ENCODE data around the gene SRD5A3.

DNA sequence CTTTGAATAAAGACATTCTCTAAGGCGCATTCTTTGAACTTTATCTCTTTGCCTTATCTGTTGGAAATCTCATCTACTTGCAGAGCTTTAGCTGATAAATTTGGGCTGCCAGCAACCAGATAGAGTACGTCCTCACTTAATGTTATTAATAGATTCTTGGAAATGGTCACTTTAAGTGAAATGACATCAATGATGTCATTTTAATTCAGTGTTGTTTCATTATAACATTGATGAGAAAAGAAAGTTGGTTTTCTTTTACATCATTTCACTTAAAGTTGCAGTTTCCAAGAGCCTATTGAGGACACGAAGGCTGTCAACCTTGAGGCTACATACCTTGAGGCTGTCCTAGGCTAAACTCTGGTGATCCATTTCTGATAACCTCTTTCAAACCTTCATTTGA, 59.0 kb downstream of the SRD5A3 start:
- TF ChIP-seq, protein P1, sequence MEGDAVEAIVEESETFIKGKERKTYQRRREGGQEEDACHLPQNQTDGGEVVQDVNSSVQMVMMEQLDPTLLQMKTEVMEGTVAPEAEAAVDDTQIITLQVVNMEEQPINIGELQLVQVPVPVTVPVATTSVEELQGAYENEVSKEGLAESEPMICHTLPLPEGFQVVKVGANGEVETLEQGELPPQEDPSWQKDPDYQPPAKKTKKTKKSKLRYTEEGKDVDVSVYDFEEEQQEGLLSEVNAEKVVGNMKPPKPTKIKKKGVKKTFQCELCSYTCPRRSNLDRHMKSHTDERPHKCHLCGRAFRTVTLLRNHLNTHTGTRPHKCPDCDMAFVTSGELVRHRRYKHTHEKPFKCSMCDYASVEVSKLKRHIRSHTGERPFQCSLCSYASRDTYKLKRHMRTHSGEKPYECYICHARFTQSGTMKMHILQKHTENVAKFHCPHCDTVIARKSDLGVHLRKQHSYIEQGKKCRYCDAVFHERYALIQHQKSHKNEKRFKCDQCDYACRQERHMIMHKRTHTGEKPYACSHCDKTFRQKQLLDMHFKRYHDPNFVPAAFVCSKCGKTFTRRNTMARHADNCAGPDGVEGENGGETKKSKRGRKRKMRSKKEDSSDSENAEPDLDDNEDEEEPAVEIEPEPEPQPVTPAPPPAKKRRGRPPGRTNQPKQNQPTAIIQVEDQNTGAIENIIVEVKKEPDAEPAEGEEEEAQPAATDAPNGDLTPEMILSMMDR (conservative IDR thresholded peaks at IDR 0.05) = no peak
- TF ChIP-seq EZH2 (IDR thresholded peaks at IDR 0.05; ENCODE audit: low read depth) = no peak
